Measurements from ENCODE around the gene SMAD7. TPM values are rescaled to one million over a fixed set of nuclear protein-coding genes. Genes with fewer than 3 reads are reported as not detected.

SMAD7 gene
- total RNA-seq, 1 donor from 2014 or later: 53.6 TPM

- H3K9me3 Mint-ChIP-seq (ENCODE audit: unreplicated experiment): no peaks in the 10 kb centered on the region
- peaks cover 63% of the 10 kb centered on the region for H3K4me1 Mint-ChIP-seq (ENCODE audit: unreplicated experiment)
- H3K27ac Mint-ChIP-seq (ENCODE audit: unreplicated experiment): peak overlapping the region; percentile 91
- DNase-seq (ENCODE audit: extremely low spot score, unreplicated experiment): no peak
- no peak for TF ChIP-seq CTCF (IDR thresholded peaks at IDR 0.05)
- no peaks in the 10 kb centered on the region for H3K27me3 Mint-ChIP-seq (ENCODE audit: unreplicated experiment)
- H3K4me3 Mint-ChIP-seq (ENCODE audit: unreplicated experiment): no peak overlapping the region
- no peaks in the 10 kb centered on the region for H3K36me3 Mint-ChIP-seq (ENCODE audit: unreplicated experiment)
Observed at GRCh38 chr18:48959921-48960920, 9.5 kb upstream of the SMAD7 start.

GRCh38 chr18:48959551-48959920 is 8.8 kb upstream of the SMAD7 start:
- Mint-ChIP-seq H3K27me3 (ENCODE audit: unreplicated experiment) (no peaks in the 10 kb centered on the region), H3K4me3 (ENCODE audit: unreplicated experiment) (no peak overlapping the region), H3K27ac (ENCODE audit: unreplicated experiment) (peak overlapping the region; percentile 91), H3K4me1 (ENCODE audit: unreplicated experiment) (peaks cover 66% of the 10 kb centered on the region), H3K36me3 (ENCODE audit: unreplicated experiment) (no peaks in the 10 kb centered on the region), H3K9me3 (ENCODE audit: unreplicated experiment) (no peaks in the 10 kb centered on the region)
- no peak for TF ChIP-seq CTCF (IDR thresholded peaks at IDR 0.05)
- DNase-seq (ENCODE audit: extremely low spot score, unreplicated experiment): no peak

- H3K27ac Mint-ChIP-seq (ENCODE audit: unreplicated experiment): peak overlapping the region; percentile 91
- TF ChIP-seq CTCF (IDR thresholded peaks at IDR 0.05): no peak
- no peaks in the 10 kb centered on the region for H3K9me3 Mint-ChIP-seq (ENCODE audit: unreplicated experiment)
- H3K36me3 Mint-ChIP-seq (ENCODE audit: unreplicated experiment): no peaks in the 10 kb centered on the region
- H3K27me3 Mint-ChIP-seq (ENCODE audit: unreplicated experiment): no peaks in the 10 kb centered on the region
- H3K4me1 Mint-ChIP-seq (ENCODE audit: unreplicated experiment): peaks cover 68% of the 10 kb centered on the region
- H3K4me3 Mint-ChIP-seq (ENCODE audit: unreplicated experiment): no peak overlapping the region
- DNase-seq (ENCODE audit: extremely low spot score, unreplicated experiment): no peak
Observed at GRCh38 chr18:48958951-48959350, 8.2 kb upstream of the SMAD7 start.

GRCh38 chr18:48957616-48958015 is 6.9 kb upstream of the SMAD7 start:
- H3K4me3 Mint-ChIP-seq (ENCODE audit: unreplicated experiment): no peak overlapping the region
- TF ChIP-seq CTCF (IDR thresholded peaks at IDR 0.05): no peak
- H3K27ac Mint-ChIP-seq (ENCODE audit: unreplicated experiment): no peak overlapping the region
- peaks cover 66% of the 10 kb centered on the region for H3K4me1 Mint-ChIP-seq (ENCODE audit: unreplicated experiment)
- H3K9me3 Mint-ChIP-seq (ENCODE audit: unreplicated experiment): no peaks in the 10 kb centered on the region
- H3K27me3 Mint-ChIP-seq (ENCODE audit: unreplicated experiment): no peaks in the 10 kb centered on the region
- no peak for DNase-seq (ENCODE audit: extremely low spot score, unreplicated experiment)
- H3K36me3 Mint-ChIP-seq (ENCODE audit: unreplicated experiment): no peaks in the 10 kb centered on the region

GRCh38 chr18:48957136-48957535 is 6.4 kb upstream of the SMAD7 start:
- Mint-ChIP-seq H3K27ac (ENCODE audit: unreplicated experiment) (no peak overlapping the region), H3K4me1 (ENCODE audit: unreplicated experiment) (peaks cover 61% of the 10 kb centered on the region)
- no peak for DNase-seq (ENCODE audit: extremely low spot score, unreplicated experiment)

More at GRCh38 chr18:48957136-48957535, 6.4 kb upstream of the SMAD7 start:
- Mint-ChIP-seq H3K9me3 (ENCODE audit: unreplicated experiment) (no peaks in the 10 kb centered on the region), H3K4me3 (ENCODE audit: unreplicated experiment) (no peak overlapping the region), H3K36me3 (ENCODE audit: unreplicated experiment) (no peaks in the 10 kb centered on the region), H3K27me3 (ENCODE audit: unreplicated experiment) (no peaks in the 10 kb centered on the region)
- no peak for TF ChIP-seq CTCF (IDR thresholded peaks at IDR 0.05)
